Astrocyte of the cerebellum (primary cell): ENCODE data around the gene MAPK8.

Experiments used
- DNase-seq: peaks from one replicate; pipeline ENCODE4 v3.0.0-alpha.2; 2011; ENCODE audit warnings: low read depth
- H3K4me3 ChIP-seq: 2 replicates; pipeline ENCODE4 v1.5.1; 2011; ENCODE audit warnings: mild to moderate bottlenecking, low read depth, low read length, moderate library complexity
- CTCF ChIP-seq: IDR thresholded peaks from 2 replicates; pipeline ENCODE4 v1.5.1; 2012; ENCODE audit warnings: low read length, low read depth, moderate library complexity, mild to moderate bottlenecking; ENCODE audit errors: missing control alignments
- in situ Hi-C: cut with HindIII; loops from 2 replicates; pipeline ENCODE4 v1.10.0; 2017; ENCODE audit warnings: low sequenced_read_pairs

Gene MAPK8

GRCh38 chr10:48456808-48457761, 150.6 kb downstream of the MAPK8 start:
- in situ Hi-C loops = no loop called here
- DNase-seq = no peak
- no peak overlapping the region for H3K4me3 ChIP-seq
- no peak for TF ChIP-seq CTCF

GRCh38 chr10:48457949-48458661, 151.6 kb downstream of the MAPK8 start:
- in situ Hi-C loops = no loop called here
- no peak overlapping the region for H3K4me3 ChIP-seq
- DNase-seq = no peak
- TF ChIP-seq CTCF = no peak

- in situ Hi-C loops = no loop called here
- no peak overlapping the region for H3K4me3 ChIP-seq
- no peak for TF ChIP-seq CTCF
- no peak for DNase-seq
Observed at GRCh38 chr10:48458662-48459048, 152.2 kb downstream of the MAPK8 start.

GRCh38 chr10:48459270-48460150, 153.0 kb downstream of the MAPK8 start:
- in situ Hi-C loops = no loop called here
- DNase-seq = no peak
- H3K4me3 ChIP-seq = no peak overlapping the region
- TF ChIP-seq CTCF = no peak

GRCh38 chr10:48460182-48460581, 153.7 kb downstream of the MAPK8 start:
- in situ Hi-C loops = no loop called here
- DNase-seq = no peak
- no peak for TF ChIP-seq CTCF
- no peak overlapping the region for H3K4me3 ChIP-seq
